GM19023 (cell line): ENCODE results near the gene LBH.

Experiments used
- ATAC-seq: cut with Tn5 transposase; IDR thresholded peaks from one replicate; pipeline ENCODE4 v1.9.1; 2021; ENCODE audit warnings: mild to moderate bottlenecking, moderate library complexity; ENCODE audit not compliant: unreplicated experiment

Gene LBH

GRCh38 chr2:30272286-30272685, 41.0 kb downstream of the LBH start:
- ATAC-seq, result no peak

- no peak for ATAC-seq
Measured at GRCh38 chr2:30272761-30273573, 41.6 kb downstream of the LBH start.

DNA sequence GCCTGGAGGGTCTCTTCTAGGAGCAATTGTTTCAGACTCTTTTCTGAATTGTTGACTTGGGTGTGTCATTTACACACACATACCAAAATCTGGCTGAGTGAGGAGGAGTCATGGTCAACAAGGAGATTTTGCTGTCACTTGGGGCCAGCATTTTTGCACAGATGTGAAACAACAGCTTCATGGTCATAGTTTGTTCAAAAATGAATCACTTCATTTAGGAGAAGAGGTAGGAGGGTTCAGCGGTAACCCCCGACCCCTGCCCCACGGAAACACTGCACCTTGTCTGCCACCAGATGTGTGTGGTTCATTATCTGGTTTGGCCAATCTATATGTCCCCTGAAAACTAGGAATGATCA, 42.2 kb downstream of the LBH start:
- ATAC-seq, result no peak

- no peak for ATAC-seq
Measured at GRCh38 chr2:30275256-30275655, 43.9 kb downstream of the LBH start.

DNA sequence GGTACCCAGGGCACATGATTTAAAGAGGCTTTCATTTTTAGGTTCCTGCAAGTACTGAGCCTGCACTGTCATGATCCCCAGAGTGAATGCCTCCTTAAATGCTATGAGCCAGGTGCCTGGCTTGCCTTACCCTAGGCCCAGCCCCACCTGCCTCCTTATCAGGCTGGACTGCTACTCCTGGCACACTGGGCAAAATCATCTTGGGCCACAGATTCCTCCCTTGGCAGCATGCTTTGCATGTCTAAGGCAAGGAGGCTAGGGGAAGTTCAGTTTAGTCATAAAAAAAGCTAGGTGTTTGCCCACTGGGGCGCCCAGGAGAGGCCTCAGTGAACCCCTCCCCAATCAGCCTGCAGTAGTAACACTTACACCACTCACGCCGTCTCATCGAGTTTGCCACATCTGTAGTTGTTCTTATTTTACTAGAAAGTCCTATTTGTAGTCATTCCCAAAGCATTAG, 45.1 kb downstream of the LBH start:
- no peak for ATAC-seq

- no peak for ATAC-seq
Measured at GRCh38 chr2:30277582-30277981, 46.2 kb downstream of the LBH start.

DNA sequence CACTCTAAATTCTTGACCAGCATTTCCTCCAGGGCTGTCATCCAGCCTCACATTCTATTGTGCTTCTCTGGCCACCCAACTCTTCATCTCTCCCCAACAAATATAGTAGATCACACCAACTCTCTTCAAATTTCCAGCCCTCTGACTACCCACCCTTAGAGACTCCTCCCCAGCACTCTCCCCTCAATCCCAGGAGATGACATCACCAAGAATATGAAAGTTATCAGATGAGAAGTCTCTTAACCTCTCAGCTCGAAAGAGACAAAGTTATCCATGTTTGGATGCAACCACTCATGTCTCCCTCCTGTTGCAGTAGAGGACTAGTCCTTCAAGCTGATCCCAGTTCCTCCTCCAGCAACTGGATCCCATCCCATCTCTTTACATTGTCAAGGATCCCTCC, 47.1 kb downstream of the LBH start:
- ATAC-seq, result no peak

- ATAC-seq, result no peak
Measured at GRCh38 chr2:30280596-30281434, 49.5 kb downstream of the LBH start.

- ATAC-seq, result no peak
Measured at GRCh38 chr2:30282081-30282480, 50.7 kb downstream of the LBH start.

DNA sequence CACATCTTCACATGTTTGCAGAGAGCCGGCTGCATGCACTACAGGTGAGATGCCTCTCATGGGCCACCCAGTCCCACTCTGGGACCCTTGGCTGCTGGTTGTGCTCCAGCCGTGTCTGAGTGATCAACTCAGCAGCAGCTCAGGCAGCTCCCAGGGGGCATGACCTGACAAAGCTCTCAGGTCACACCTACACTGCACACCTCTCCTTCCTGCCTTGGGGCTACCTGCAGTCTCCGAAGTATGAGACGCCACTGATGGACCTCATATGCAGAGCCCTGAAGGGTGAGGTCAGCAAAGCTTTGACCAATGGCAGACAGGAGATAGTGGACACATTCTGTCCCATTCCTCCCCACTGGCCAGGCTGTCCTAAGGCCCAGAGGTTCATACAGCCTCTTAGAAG, 51.4 kb downstream of the LBH start:
- no peak for ATAC-seq

GRCh38 chr2:30283931-30284565, 52.7 kb downstream of the LBH start:
- ATAC-seq, result no peak

- no peak for ATAC-seq
Measured at GRCh38 chr2:30285758-30286157, 54.4 kb downstream of the LBH start.

GRCh38 chr2:30287190-30287840, 56.0 kb downstream of the LBH start:
- ATAC-seq, result no peak

- ATAC-seq, result peak; percentile 59
Measured at GRCh38 chr2:30287857-30288513, 56.7 kb downstream of the LBH start.

- ATAC-seq, result no peak
Measured at GRCh38 chr2:30288561-30288960, 57.2 kb downstream of the LBH start.

DNA sequence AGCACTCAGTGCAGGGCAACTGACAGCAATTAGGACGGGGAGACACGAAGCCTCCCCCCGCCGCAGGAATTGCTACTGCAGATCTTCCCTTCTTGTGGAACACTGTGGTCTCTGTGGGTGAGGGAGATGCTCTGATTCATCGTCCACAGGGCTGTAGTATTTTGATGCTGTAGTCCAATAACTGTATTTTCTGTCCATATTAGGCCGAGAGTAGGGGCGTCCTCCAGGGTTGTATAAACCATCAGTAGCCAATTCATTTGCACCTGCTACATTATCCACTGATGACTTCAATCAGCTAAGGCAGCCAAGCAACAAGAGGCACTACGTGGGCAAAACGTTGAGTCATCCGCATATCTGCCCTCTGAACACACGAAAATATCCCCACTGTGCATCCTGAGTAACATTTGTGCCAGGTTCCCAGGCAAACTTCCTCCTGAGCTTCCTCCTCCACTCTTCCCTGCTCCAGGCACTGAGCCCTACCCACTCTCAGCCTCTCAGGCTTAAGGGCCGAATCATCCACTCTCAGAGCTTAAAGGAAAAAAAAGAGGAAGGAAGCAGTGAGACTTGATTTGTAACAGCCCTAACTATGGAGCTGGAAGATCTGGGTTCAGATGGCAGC, 62.1 kb downstream of the LBH start:
- no peak for ATAC-seq

- ATAC-seq, result no peak
Measured at GRCh38 chr2:30294133-30294532, 62.8 kb downstream of the LBH start.

- ATAC-seq, result no peak
Measured at GRCh38 chr2:30296496-30296895, 65.2 kb downstream of the LBH start.

GRCh38 chr2:30298302-30298701, 67.0 kb downstream of the LBH start:
- no peak for ATAC-seq

DNA sequence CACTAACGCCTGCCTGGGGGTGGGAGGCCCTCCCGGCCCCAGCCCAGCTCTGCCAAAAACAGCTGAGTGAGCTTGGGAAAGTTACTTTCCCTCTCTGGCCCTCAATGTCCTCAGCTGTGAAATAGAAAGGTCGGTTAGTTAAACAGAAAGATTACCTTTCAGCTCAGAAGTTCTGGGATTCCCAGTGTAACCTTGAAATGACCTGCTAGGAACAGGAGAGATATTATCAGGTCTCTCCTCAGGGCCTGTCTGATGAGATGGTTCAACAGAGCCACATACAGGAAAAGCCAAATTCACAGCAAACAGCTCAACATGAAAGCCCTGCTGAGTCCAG, 68.8 kb downstream of the LBH start:
- ATAC-seq, result no peak
